Measurements from ENCODE around the gene FEZF1. TPM values are rescaled to one million over a fixed set of nuclear protein-coding genes. Genes with fewer than 3 reads are reported as not detected.

The FEZF1 gene
- total and polyA plus RNA-seq, 2 of the 4 experiments (the other 2 are of a cell fraction): not detected

GRCh38 chr7:122298131-122298530 lies 6.4 kb downstream of the FEZF1 start:
- Histone ChIP-seq H3K14ac (replicated peaks; ENCODE audit: low read depth, low read length) (no peak overlapping the region), H3K9me3 (ENCODE audit: control insufficient read depth, insufficient read depth, low read length) (peaks cover 2% of the 10 kb centered on the region; the same call in 1 of the 2 replicates), H4K8ac (ENCODE audit: low read depth in 2 of 2, low read length in 2 of 2) (no peak overlapping the region), H3K36me3 (ENCODE audit: control insufficient read depth, insufficient read depth, low read length) (no peaks in the 10 kb centered on the region), H4K5ac (ENCODE audit: low read depth, low read length) (no peak overlapping the region), H4K91ac (ENCODE audit: insufficient read depth, low read depth, low read length) (no peak overlapping the region), H3K23ac (ENCODE audit: low read depth, low read length) (no peak overlapping the region), H3K56ac (ENCODE audit: extremely low read depth, insufficient read depth, low read length) (no peak overlapping the region), H3K9me1 (ENCODE audit: insufficient read depth, low read length) (no peaks in the 10 kb centered on the region), H4K20me1 (ENCODE audit: insufficient read depth, low read length) (no peaks in the 10 kb centered on the region), H2BK20ac (ENCODE audit: low read depth, low read length) (no peak overlapping the region), H3K4me2 (ENCODE audit: low read depth, low read length) (no peak overlapping the region), H3K27ac (ENCODE audit: insufficient read depth, low read length) (no peak overlapping the region), H3K4ac (ENCODE audit: low read depth, low read length) (no peak overlapping the region), H2AK5ac (ENCODE audit: low read depth, low read length) (no peak overlapping the region), H3K79me1 (ENCODE audit: low read depth in 1 of 2, low read length in 2 of 2) (no peaks in the 10 kb centered on the region), H2BK5ac (ENCODE audit: low read depth, low read length, poor library complexity, severe bottlenecking) (no peak overlapping the region), H2BK15ac (ENCODE audit: low read depth, low read length) (no peak overlapping the region), H2AFZ (replicated peaks; ENCODE audit: low read length, poor library complexity) (no peak overlapping the region), H2AK9ac (replicated peaks; ENCODE audit: low read depth, low read length, poor library complexity) (no peak overlapping the region), H3K18ac (ENCODE audit: low read depth, low read length) (no peak overlapping the region), H3K27me3 (ENCODE audit: control insufficient read depth, insufficient read depth, low read length) (peaks cover 31% of the 10 kb centered on the region), H3K4me1 (ENCODE audit: control insufficient read depth, insufficient read depth, low read length) (no peaks in the 10 kb centered on the region), H2BK120ac (ENCODE audit: low read depth, low read length) (no peak overlapping the region), H3K4me3 (ENCODE audit: insufficient read depth, low read depth, low read length) (no peak overlapping the region), H3K9ac (ENCODE audit: low read depth, low read length) (no peak overlapping the region)
- in situ Hi-C loops (cut with MboI; ENCODE audit: low sequenced_read_pairs): no loop called here
- dilution Hi-C loops (cut with HindIII; ENCODE audit: low sequenced_read_pairs, unreplicated experiment): no loop called here
- WGBS, 2 experiments (ENCODE audit: extremely low coverage in 2 of 2, insufficient read length in 1 of 2): no CpG with 5 or more reads among the region's 2 CpGs
- intact Hi-C loops (cut with micrococcal nuclease): no loop called here
- BruUV-seq (replicated peaks): no TSS peak
- POLR2A ChIA-PET (ENCODE audit: unreplicated experiment): no interaction called here
- no peak for ATAC-seq (ENCODE audit: low read depth)
- DNase-seq: no peak
- CTCF ChIA-PET: no interaction called here
- TF ChIP-seq RAD21 (IDR thresholded peaks at IDR 0.05; ENCODE audit: low read length) (no peak), SMC3 (IDR thresholded peaks at IDR 0.05; ENCODE audit: low read depth, low read length) (no peak), BHLHE40 (IDR thresholded peaks at IDR 0.05; ENCODE audit: low read depth, low read length) (no peak), MAZ (IDR thresholded peaks at IDR 0.05; ENCODE audit: borderline replicate concordance, low read depth, low read length) (no peak), CEBPB (IDR thresholded peaks at IDR 0.05; ENCODE audit: low read depth, low read length) (no peak), POLR2A (IDR thresholded peaks at IDR 0.05; ENCODE audit: low read depth, low read length) (no peak), MXI1 (IDR thresholded peaks at IDR 0.05; ENCODE audit: borderline replicate concordance, low read depth, low read length) (no peak), CTCF (conservative IDR thresholded peaks at IDR 0.05; ENCODE audit: low read depth, low read length) (no peak), FOS (IDR thresholded peaks at IDR 0.05; ENCODE audit: low read depth, low read length) (no peak), ELK1 (IDR thresholded peaks at IDR 0.05; ENCODE audit: borderline replicate concordance, low read depth, low read length) (no peak), USF2 (IDR thresholded peaks at IDR 0.05; ENCODE audit: low read depth, low read length) (no peak), MAFK (IDR thresholded peaks at IDR 0.05; ENCODE audit: low read depth, low read length) (no peak), NFE2L2 (IDR thresholded peaks at IDR 0.05; ENCODE audit: low read depth, low read length) (no peak)

All from IMR-90 (cell line).